Kidney (tissue), 14 donors: ENCODE data around the gene SLC25A40. TPM values are rescaled to one million over a fixed set of nuclear protein-coding genes. Genes with fewer than 3 reads are reported as not detected.
"Not testable (repeated sequence)": the region's sequence is repeated elsewhere in the genome, so short reads cannot be mapped to it uniquely, and the experiment has no call there.

ENCODE experiments used
- DNase-seq, 5 donors: peaks; one replicate each; pipeline ENCODE4 v3.0.0-alpha.2; 2013 to 2020
- FAIRE-seq: peaks from 2 replicates; lab custom pipeline; 2012; peaks lifted over from hg19 to GRCh38; lab: Jason Lieb, UNC
- H3K27ac ChIP-seq, 2 donors: one replicate each; pipeline ENCODE4 v1.7.0; 2013; ENCODE audit warnings: low read depth in 2 of 2, low read length in 2 of 2, inconsistent platforms in 1 of 2
- H3K27me3 ChIP-seq: one replicate; pipeline ENCODE4 v1.7.1; 2013; ENCODE audit warnings: low read length, inconsistent platforms; ENCODE audit not compliant: control insufficient read depth, insufficient read depth
- H3K36me3 ChIP-seq, 3 donors: one replicate each; pipeline versions ENCODE4 v1.7.0 to v1.7.1; 2013; ENCODE audit warnings: low read length in 3 of 3, control low read depth in 1 of 3, inconsistent platforms in 1 of 3; ENCODE audit not compliant: insufficient read depth in 3 of 3, control insufficient read depth in 2 of 3
- H3K4me1 ChIP-seq, 3 donors: one replicate each; pipeline versions ENCODE4 v1.7.0 to v1.7.1; 2013; ENCODE audit warnings: low read length in 3 of 3, inconsistent platforms in 1 of 3, low read depth in 1 of 3; ENCODE audit not compliant: control insufficient read depth in 2 of 3, insufficient read depth in 2 of 3
- H3K4me3 ChIP-seq, 3 donors: one replicate each; pipeline versions ENCODE4 v1.7.0 to v1.8.1; 2013; ENCODE audit warnings: low read length in 3 of 3, control low read depth in 1 of 3, inconsistent platforms in 1 of 3
- H3K9ac ChIP-seq, 3 donors: one replicate each; pipeline versions ENCODE4 v1.7.0 to v1.7.1; 2013; ENCODE audit warnings: low read length in 3 of 3, control low read depth in 1 of 3, inconsistent platforms in 1 of 3
- H3K9me3 ChIP-seq, 3 donors: one replicate each; pipeline versions ENCODE4 v1.7.0 to v1.7.1; 2013; ENCODE audit warnings: low read length in 3 of 3, control low read depth in 1 of 3, inconsistent platforms in 1 of 3; ENCODE audit not compliant: control insufficient read depth in 2 of 3, insufficient read depth in 1 of 3
- intact Hi-C: fragments of 100-400 bp; cut with DNase I; formaldehyde crosslinking; loops from one replicate; pipeline ENCODE4 v1.11.1; 2022
- polyA plus RNA-seq: library from polyadenylated mRNA; stranded (reverse); fragments of 350-450 nt; fragmentation: Illumina TruSeq; extraction: RNeasy Lipid Tissue Mini Kit (QIAGEN cat#74804); gene quantifications from one replicate; pipeline ENCODE4 v1.2.3, GENCODE V29; 2014; ENCODE audit warnings: low read depth, low replicate concordance; ENCODE audit not compliant: insufficient read depth
- total RNA-seq: library from RNA; stranded (reverse); fragmentation: NEBNext Ultra II Directional; extraction: Animal tissue kit (Norgen Biotek cat#: 25700); gene quantifications from one replicate; pipeline ENCODE4 v1.2.1, GENCODE V29; 2021
- TF ChIP-seq, protein P1 (sequence below): IDR thresholded peaks from 3 replicates; pipeline ENCODE4 v1.5.1; 2012; ENCODE audit warnings: mild to moderate bottlenecking, moderate library complexity, borderline replicate concordance; ENCODE audit not compliant: insufficient read depth; ENCODE audit errors: extremely low read depth
- donor health status: control.
- donor health status: control.
- donor health status: control.
- donor health status: control.
- donor health status: control.
- donor health status: DM: yes; HTN: yes; CAD: no.
- donor health status: Normal renal cell carcinoma (clear cell type).

The SLC25A40 gene
- total and polyA plus RNA-seq, 2 donors from 2014 or later = 11.2 to 25.4 TPM

DNA sequence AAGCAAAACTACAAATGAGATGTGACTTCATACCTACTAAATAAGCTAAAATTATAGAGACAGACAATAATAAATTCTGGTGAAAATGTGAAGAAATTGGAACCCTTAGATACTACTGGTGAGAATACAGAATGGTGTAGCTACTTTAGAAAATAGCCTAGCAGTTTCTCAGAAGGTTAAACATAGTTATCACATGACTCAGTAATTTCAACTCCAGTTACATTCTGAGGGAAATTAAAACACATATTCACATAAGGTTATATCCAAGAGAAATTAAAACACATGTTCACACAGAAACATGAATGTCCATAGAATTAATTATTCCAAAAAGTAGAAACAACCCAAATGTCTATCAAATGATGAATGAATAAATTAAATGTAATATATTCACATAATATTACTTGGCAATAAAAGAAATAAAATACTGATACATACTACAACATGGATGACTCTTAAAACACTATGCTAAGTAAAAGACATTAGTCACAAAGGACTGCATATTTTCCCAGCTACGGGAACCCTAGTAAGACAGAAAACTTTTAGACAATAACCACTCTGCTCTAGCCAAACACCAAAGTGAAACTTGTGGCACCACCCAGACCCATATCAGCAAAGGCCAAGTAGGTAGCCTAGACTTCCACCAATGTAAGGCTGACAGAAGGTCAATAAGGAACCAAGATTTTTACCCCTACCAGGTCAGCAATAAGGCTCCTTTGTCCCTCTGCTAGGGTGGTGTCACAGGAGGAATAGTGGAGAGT is 25.1 kb downstream of the SLC25A40 start:
- H3K4me1 ChIP-seq = no peaks in the 10 kb centered on the region
- H3K36me3 ChIP-seq = peaks cover 0 to 7% (median 0%) of the 10 kb centered on the region in 3 donors
- no peak overlapping the region for H3K9ac ChIP-seq
- no peaks in the 10 kb centered on the region for H3K9me3 ChIP-seq
- no peak overlapping the region for H3K27ac ChIP-seq
- intact Hi-C loops = no loop called here
- FAIRE-seq (no peak), DNase-seq (no peak)
- H3K4me3 ChIP-seq = no peak overlapping the region
- no peaks in the 10 kb centered on the region for H3K27me3 ChIP-seq
- TF ChIP-seq, protein P1, sequence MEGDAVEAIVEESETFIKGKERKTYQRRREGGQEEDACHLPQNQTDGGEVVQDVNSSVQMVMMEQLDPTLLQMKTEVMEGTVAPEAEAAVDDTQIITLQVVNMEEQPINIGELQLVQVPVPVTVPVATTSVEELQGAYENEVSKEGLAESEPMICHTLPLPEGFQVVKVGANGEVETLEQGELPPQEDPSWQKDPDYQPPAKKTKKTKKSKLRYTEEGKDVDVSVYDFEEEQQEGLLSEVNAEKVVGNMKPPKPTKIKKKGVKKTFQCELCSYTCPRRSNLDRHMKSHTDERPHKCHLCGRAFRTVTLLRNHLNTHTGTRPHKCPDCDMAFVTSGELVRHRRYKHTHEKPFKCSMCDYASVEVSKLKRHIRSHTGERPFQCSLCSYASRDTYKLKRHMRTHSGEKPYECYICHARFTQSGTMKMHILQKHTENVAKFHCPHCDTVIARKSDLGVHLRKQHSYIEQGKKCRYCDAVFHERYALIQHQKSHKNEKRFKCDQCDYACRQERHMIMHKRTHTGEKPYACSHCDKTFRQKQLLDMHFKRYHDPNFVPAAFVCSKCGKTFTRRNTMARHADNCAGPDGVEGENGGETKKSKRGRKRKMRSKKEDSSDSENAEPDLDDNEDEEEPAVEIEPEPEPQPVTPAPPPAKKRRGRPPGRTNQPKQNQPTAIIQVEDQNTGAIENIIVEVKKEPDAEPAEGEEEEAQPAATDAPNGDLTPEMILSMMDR = no peak

GRCh38 chr7:87837597-87837996 is 38.6 kb downstream of the SLC25A40 start:
- FAIRE-seq (no peak), DNase-seq (no peak)
- intact Hi-C loops = no loop called here
- no peak overlapping the region for H3K4me3 ChIP-seq
- H3K9ac ChIP-seq = no peak overlapping the region
- H3K27me3 ChIP-seq = no peaks in the 10 kb centered on the region
- no peaks in the 10 kb centered on the region for H3K9me3 ChIP-seq
- TF ChIP-seq, protein P1 = no peak
- no peaks in the 10 kb centered on the region for H3K4me1 ChIP-seq
- no peaks in the 10 kb centered on the region for H3K36me3 ChIP-seq
- H3K27ac ChIP-seq = no peak overlapping the region

- TF ChIP-seq, protein P1 = no peak
- Histone ChIP-seq H3K36me3 (no peaks in the 10 kb centered on the region), H3K9me3 (no peaks in the 10 kb centered on the region), H3K27ac (no peak overlapping the region), H3K27me3 (no peaks in the 10 kb centered on the region), H3K4me3 (no peak overlapping the region), H3K4me1 (no peaks in the 10 kb centered on the region), H3K9ac (no peak overlapping the region)
- FAIRE-seq (no peak), DNase-seq (peak in 1 of 5 donors; percentile 7)
- intact Hi-C loops = no loop called here
Measured at GRCh38 chr7:87833130-87833529, 43.0 kb downstream of the SLC25A40 start.

- DNase-seq (no peak), FAIRE-seq (no peak)
- Histone ChIP-seq H3K27ac (no peak overlapping the region), H3K9ac (no peak overlapping the region), H3K4me3 (no peak overlapping the region), H3K4me1 (no peaks in the 10 kb centered on the region), H3K36me3 (no peaks in the 10 kb centered on the region), H3K27me3 (no peaks in the 10 kb centered on the region), H3K9me3 (no peaks in the 10 kb centered on the region)
- TF ChIP-seq, protein P1 = no peak
- intact Hi-C loops = no loop called here
Measured at GRCh38 chr7:87831097-87831496, 45.1 kb downstream of the SLC25A40 start.

DNA sequence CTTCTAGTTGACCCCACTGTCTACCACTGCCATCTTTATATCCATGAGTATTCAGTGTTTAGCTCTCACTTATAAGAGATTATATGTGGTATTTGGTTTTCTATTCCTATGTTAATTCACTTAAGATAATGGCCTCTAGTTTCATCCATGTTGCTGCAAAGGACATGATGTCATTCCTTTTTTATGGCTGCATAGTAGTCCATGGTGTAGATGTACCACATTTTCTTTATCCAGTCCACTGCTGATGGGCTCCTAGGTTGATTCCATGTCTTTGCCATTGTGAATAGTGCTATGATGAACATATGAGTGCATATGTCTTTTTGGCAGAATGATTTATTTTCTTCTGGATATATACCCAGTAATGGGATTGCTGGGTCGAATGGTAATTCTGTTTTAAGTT is 47.8 kb downstream of the SLC25A40 start:
- FAIRE-seq, H3K36me3 ChIP-seq, DNase-seq, intact Hi-C loops, H3K4me3 ChIP-seq, H3K27ac ChIP-seq, H3K9me3 ChIP-seq, H3K4me1 ChIP-seq, H3K27me3 ChIP-seq, H3K9ac ChIP-seq: not testable (repeated sequence)
